ENCODE results near the gene PRKAR2A.
"Not testable (repeated sequence)": the region's sequence is repeated elsewhere in the genome, so short reads cannot be mapped to it uniquely, and the experiment has no call there.

Gene PRKAR2A

GRCh38 chr3:48739617-48739954, 108.1 kb downstream of the PRKAR2A start:
- ChIA-PET CTCF (interaction anchor here (0.5 to 1.1 kb wide), 2 partner anchors 10 to 54 kb away, joined by 3 to 4 read pairs; partner anchors contain the start of gene NCKIPSD), POLR2A (ENCODE audit: low non-redundant PET) (no interaction called here)
- no peak for TF ChIP-seq CTCF (conservative IDR thresholded peaks at IDR 0.05; ENCODE audit: low read depth)
- H3K27ac ChIP-seq: peak overlapping the region; percentile 95
- DNase-seq (ENCODE audit: low spot score): no peak

GRCh38 chr3:48738926-48739616, 108.6 kb downstream of the PRKAR2A start:
- DNase-seq (ENCODE audit: low spot score): no peak
- POLR2A ChIA-PET (ENCODE audit: low non-redundant PET): no interaction called here
- no peak for TF ChIP-seq CTCF (conservative IDR thresholded peaks at IDR 0.05; ENCODE audit: low read depth)
- H3K27ac ChIP-seq: peak overlapping the region; percentile 95
- CTCF ChIA-PET: interaction anchor here (0.5 to 1.1 kb wide), 2 partner anchors 10 to 53 kb away, joined by 3 to 4 read pairs; partner anchors contain the start of gene NCKIPSD

- CTCF ChIA-PET: no interaction called here
- no peak for DNase-seq (ENCODE audit: low spot score)
- H3K27ac ChIP-seq: peak overlapping the region; percentile 95
- no peak for TF ChIP-seq CTCF (conservative IDR thresholded peaks at IDR 0.05; ENCODE audit: low read depth)
- POLR2A ChIA-PET (ENCODE audit: low non-redundant PET): interaction anchor here (0.7 kb wide), 1 partner anchor 336 kb away, joined by 10 read pairs; no protein-coding TSS in a partner anchor
Observed at GRCh38 chr3:48738144-48738536, 109.5 kb downstream of the PRKAR2A start.

GRCh38 chr3:48735075-48735767, 112.5 kb downstream of the PRKAR2A start:
- DNase-seq (ENCODE audit: low spot score); CTCF ChIA-PET: not testable (repeated sequence)
- POLR2A ChIA-PET (ENCODE audit: low non-redundant PET): interaction anchor here (0.6 kb wide), 1 partner anchor 19 kb away, joined by 3 read pairs; no protein-coding TSS in a partner anchor
- peak overlapping the region; percentile 42 for H3K27ac ChIP-seq

GRCh38 chr3:48734541-48734940, 113.1 kb downstream of the PRKAR2A start:
- POLR2A ChIA-PET (ENCODE audit: low non-redundant PET); DNase-seq (ENCODE audit: low spot score); CTCF ChIA-PET: not testable (repeated sequence)
- peak overlapping the region; percentile 42 for H3K27ac ChIP-seq

GRCh38 chr3:48733752-48734518, 113.7 kb downstream of the PRKAR2A start:
- DNase-seq (ENCODE audit: low spot score); POLR2A ChIA-PET (ENCODE audit: low non-redundant PET); CTCF ChIA-PET: not testable (repeated sequence)

GRCh38 chr3:48727511-48727910, 120.2 kb downstream of the PRKAR2A start:
- ChIA-PET CTCF (no interaction called here), POLR2A (ENCODE audit: low non-redundant PET) (interaction anchor here (0.6 kb wide), 1 partner anchor 670 kb away, joined by 6 read pairs; no protein-coding TSS in a partner anchor)
- H3K27ac ChIP-seq: no peak overlapping the region
- TF ChIP-seq CTCF (conservative IDR thresholded peaks at IDR 0.05; ENCODE audit: low read depth): no peak
- no peak for DNase-seq (ENCODE audit: low spot score)

More at GRCh38 chr3:48733752-48734518, 113.7 kb downstream of the PRKAR2A start:
- peak overlapping the region; percentile 75 for H3K27ac ChIP-seq

- DNase-seq (ENCODE audit: low spot score); H3K27ac ChIP-seq; POLR2A ChIA-PET (ENCODE audit: low non-redundant PET): not testable (repeated sequence)
- CTCF ChIA-PET: interaction anchor here (0.7 to 1.0 kb wide), 2 partner anchors 15 to 211 kb away, joined by 3 to 7 read pairs; no protein-coding TSS in a partner anchor
Observed at GRCh38 chr3:48725185-48725855, 122.4 kb downstream of the PRKAR2A start.
